ENCODE results near the gene GRHL1.

GRHL1 gene

DNA sequence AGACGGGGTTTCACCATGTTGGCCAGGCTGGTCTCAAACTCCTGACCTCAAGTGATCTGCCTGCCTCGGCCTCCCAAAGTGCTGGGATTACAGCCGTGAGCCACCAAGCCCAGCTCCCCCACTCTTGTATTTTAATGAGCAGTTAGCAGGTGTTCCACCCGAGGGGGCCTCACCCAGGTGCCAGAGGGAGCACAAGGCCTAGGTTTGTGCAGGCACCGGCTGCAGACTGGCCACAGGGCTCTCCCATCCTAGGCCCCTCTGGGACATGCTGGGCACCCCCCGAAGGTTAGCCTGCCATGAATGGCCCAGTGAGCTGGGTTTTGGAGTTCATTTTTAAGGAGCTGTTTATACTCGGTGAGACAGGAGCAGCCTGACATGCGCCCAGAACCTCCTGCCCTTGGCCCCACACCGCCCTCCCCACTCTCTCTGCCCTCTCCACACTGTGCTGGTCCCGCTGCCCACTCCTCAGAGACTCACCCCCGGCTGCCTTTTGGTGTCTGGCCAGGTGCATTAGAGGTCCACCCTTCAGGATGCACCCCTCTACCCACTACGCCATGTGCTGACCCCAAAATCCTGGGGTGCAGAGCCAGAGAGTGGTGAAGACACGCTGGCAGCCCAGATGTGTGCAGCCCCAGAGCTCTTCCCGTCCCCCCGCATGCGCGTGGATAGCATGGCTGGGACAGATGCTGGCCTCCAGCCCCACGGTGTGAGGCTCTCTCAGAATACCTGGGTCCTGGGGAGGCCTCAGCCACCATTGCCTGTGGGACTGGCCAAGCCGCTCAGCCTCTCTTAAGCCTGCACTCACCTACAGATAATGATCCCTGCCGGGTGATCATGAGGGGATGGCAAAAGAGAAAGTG is 80.6 kb downstream of the GRHL1 start:
- DNase-seq = no peak
- TF ChIP-seq GATA1 (IDR thresholded peaks at IDR 0.05; ENCODE audit: low read depth, low read length) (no peak), POLR2A (IDR thresholded peaks at IDR 0.05; ENCODE audit: low read length) (no peak)

DNA sequence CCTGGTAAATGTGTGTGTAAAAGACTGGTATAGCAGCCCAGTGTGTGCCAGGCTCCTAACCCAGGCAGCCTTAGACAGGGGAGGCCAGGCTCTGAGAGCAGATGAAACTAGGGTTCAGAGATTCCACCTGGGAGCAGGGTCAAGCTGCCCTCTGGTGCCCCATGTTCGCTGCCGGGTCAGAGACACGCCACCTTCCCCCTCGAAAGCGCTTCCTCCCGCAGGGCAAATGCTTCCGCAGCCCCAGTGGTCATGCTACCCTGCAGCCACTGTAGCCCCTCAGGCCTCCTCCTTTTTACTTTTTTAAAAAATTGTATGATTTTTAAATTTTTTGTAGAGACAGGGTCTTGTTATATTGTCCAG is 81.2 kb downstream of the GRHL1 start:
- TF ChIP-seq GATA1 (IDR thresholded peaks at IDR 0.05; ENCODE audit: low read depth, low read length) (no peak), POLR2A (IDR thresholded peaks at IDR 0.05; ENCODE audit: low read length) (no peak)
- DNase-seq = no peak

GRCh38 chr2:10033251-10034006 is 81.9 kb downstream of the GRHL1 start:
- DNase-seq = peak; percentile 48 to 69
- TF ChIP-seq GATA1 (IDR thresholded peaks at IDR 0.05; ENCODE audit: low read depth, low read length) = no peak
- no peak for TF ChIP-seq POLR2A (IDR thresholded peaks at IDR 0.05; ENCODE audit: low read length)

GRCh38 chr2:10034333-10035052 is 83.0 kb downstream of the GRHL1 start:
- DNase-seq = peak in 1 of 2 experiments; percentile 42
- TF ChIP-seq POLR2A (IDR thresholded peaks at IDR 0.05; ENCODE audit: low read length) (no peak), GATA1 (IDR thresholded peaks at IDR 0.05; ENCODE audit: low read depth, low read length) (no peak)

DNA sequence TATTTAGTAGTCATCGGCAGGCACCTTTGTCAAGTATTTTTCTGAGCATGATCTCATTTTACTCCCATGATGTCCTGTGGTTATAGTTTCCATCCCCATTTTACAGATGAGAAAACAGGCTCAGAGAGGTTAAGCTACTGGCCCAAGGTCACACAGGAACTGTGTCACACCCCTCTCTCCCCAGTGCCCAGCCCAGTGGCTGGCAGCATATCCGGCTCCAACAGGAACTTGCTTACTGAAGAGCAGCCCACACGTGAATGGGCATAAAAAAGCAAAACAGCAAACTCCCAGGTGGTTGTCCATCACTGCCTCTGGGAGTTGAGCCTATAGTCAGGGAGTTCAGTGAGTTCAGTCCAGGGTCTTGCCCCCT is 83.5 kb downstream of the GRHL1 start:
- TF ChIP-seq POLR2A (IDR thresholded peaks at IDR 0.05; ENCODE audit: low read length) (no peak), GATA1 (IDR thresholded peaks at IDR 0.05; ENCODE audit: low read depth, low read length) (no peak)
- no peak for DNase-seq

- TF ChIP-seq POLR2A (IDR thresholded peaks at IDR 0.05; ENCODE audit: low read length) = no peak
- TF ChIP-seq GATA1 (IDR thresholded peaks at IDR 0.05; ENCODE audit: low read depth, low read length) = no peak
- no peak for DNase-seq
Observed at GRCh38 chr2:10035633-10036032, 84.1 kb downstream of the GRHL1 start.

DNA sequence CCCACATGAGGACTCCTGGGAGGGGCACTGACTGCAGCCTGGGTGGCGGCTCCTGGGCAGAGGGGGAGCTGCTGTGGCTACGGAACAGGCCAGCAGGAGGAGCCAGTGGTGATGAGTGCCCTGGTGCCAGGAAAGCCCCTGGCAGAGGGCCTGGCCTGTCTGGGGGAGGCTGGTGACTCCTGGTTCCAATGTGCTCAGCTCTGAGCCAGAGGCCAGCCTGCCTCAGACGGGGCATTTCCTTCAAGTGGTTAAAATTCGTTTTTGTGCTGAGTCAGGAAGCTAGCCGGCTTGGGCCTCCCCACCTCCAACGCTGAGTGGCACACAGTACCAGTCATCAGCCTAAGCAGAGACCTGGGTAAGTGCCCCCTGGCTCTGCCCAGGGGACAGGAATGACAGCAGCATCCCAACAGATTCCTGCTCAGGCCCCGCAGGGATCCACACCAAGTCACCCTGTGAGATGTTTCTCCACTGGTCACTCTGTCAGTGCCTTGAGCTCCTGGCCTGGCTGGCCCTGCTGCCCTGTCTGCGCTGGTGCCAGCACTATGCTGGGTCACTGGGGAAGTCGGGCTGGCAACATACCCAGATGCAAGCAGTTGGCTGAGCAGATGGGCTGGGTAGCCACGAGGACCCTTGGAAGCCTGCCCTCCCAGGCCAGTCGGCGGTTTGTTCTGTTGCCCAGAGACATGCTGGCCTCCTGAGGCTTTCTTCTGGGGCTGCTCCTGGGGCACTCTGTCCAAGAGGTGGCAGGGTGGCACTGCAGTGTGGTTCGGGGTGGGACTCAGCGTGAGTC is 84.8 kb downstream of the GRHL1 start:
- TF ChIP-seq GATA1 (IDR thresholded peaks at IDR 0.05; ENCODE audit: low read depth, low read length) = no peak
- peak; percentile 21 for TF ChIP-seq POLR2A (IDR thresholded peaks at IDR 0.05; ENCODE audit: low read length)
- DNase-seq = peak in 1 of 2 experiments; percentile 50

DNA sequence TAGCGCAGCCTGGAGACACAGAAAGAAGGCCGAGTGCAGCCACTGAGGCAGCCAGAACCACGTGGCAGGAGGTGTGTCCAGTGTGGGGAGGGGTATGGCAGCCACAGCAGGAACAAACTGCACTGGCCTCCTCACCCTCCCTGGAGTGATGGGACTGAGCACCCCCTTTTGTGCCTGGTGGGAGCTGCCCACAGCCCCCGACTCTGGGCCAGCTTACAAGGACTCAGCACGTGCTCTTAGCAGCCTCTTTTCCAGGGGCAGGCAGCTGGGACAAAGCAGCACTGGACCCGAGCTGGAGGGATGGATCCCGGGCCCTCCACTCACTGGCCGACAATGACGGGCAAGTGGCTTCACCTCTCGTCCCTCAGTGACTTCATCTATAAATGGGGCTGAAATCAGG is 86.6 kb downstream of the GRHL1 start:
- no peak for TF ChIP-seq POLR2A (IDR thresholded peaks at IDR 0.05; ENCODE audit: low read length)
- TF ChIP-seq GATA1 (IDR thresholded peaks at IDR 0.05; ENCODE audit: low read depth, low read length) = no peak
- DNase-seq = no peak

GRCh38 chr2:10038716-10039115 is 87.2 kb downstream of the GRHL1 start:
- DNase-seq = no peak
- no peak for TF ChIP-seq POLR2A (IDR thresholded peaks at IDR 0.05; ENCODE audit: low read length)
- TF ChIP-seq GATA1 (IDR thresholded peaks at IDR 0.05; ENCODE audit: low read depth, low read length) = no peak

GRCh38 chr2:10039658-10040410 is 88.3 kb downstream of the GRHL1 start:
- no peak for DNase-seq
- TF ChIP-seq POLR2A (IDR thresholded peaks at IDR 0.05; ENCODE audit: low read length) (no peak), GATA1 (IDR thresholded peaks at IDR 0.05; ENCODE audit: low read depth, low read length) (no peak)

DNA sequence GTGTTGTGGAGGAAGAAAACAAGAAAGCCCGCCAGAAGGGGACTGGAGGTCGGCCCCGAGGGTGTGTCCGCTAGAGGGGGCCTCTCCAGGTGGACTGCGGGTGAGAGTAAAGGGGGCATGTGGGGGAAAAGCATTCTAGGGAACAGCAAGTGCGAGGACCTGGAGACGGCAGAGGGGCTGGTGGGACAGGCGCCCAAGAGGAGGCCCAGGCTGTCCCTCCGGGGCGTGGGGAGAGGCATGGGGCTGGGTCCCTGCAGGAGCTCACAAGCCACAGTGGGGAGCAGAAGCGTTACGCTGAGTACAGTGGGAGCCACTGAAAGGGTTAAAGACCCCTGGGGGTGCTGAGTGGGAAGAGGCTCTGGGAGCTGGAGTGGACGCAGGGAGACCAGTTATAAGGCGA is 90.2 kb downstream of the GRHL1 start:
- DNase-seq = no peak
- TF ChIP-seq POLR2A (IDR thresholded peaks at IDR 0.05; ENCODE audit: low read length) (no peak), GATA1 (IDR thresholded peaks at IDR 0.05; ENCODE audit: low read depth, low read length) (no peak)

DNA sequence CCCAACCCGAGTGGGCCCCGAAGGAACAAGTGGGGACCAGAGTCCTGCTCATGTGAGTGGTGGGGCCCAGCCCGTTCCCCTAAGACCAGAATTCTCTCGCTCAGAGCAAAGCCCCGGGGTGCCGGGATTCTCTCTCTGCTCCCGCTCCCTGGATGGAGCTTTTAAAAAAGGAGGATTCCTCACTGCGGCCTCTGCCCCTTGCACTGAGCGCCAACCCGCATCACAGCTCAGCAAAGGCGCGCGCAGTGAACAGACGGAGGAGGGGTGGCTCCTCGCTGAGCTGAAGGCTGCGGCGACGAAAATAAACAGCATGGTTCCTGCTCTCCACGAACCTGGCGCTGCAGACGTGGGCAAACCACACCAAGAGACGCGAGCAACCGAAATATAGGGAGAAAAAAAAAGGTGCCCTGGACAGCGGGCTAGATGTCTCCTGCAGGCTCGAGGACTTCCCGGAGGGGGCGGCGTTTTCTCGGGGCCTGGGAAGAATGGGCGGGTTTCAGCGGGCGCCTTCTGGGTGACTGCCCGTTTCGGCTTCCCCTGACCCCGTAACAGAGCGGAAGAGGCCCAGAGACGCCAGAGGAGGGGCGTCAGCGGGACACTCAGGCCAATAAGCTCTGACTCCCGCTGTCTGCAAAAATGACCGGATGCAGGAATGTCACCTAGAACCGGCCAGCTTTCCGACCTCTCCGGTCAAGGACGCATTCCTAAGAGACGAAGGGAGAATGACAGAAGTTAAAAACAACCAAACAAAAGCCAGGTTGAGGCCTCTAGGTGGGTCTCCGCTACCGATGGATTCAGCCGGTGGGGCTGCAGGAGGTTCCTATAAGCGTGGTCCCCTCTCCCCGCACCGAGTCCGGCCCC is 91.0 kb downstream of the GRHL1 start:
- peak; percentile 65 to 73 for DNase-seq
- TF ChIP-seq GATA1 (IDR thresholded peaks at IDR 0.05; ENCODE audit: low read depth, low read length) (no peak), POLR2A (IDR thresholded peaks at IDR 0.05; ENCODE audit: low read length) (no peak)
